ENCODE measurements around the gene KLHL26. TPM values are rescaled to one million over a fixed set of nuclear protein-coding genes. Genes with fewer than 3 reads are reported as not detected.

KLHL26 gene
- total and polyA plus RNA-seq, 2 experiments from 2014 or later = 8.2 to 8.6 TPM

- no peak for TF ChIP-seq CTCF (IDR thresholded peaks at IDR 0.05; ENCODE audit: low read depth, low read length)
- Histone ChIP-seq H3K9me3 (ENCODE audit: low read depth) (no peaks in the 10 kb centered on the region), H3K36me3 (no peaks in the 10 kb centered on the region), H3K27me3 (no peaks in the 10 kb centered on the region), H3K27ac (no peak overlapping the region), H3K4me1 (ENCODE audit: low read depth) (no peaks in the 10 kb centered on the region), H3K4me3 (no peak overlapping the region)
- no peak for DNase-seq (ENCODE audit: low read depth in 1 of 2, low spot score in 1 of 2)
These were observed 19.7 kb downstream of the KLHL26 start for GRCh38 chr19:18656337-18657086.

GRCh38 chr19:18657590-18658365 lies 20.9 kb downstream of the KLHL26 start:
- TF ChIP-seq CTCF (IDR thresholded peaks at IDR 0.05; ENCODE audit: low read depth, low read length) = no peak
- H3K4me1 ChIP-seq (ENCODE audit: low read depth) = no peaks in the 10 kb centered on the region
- peak in 1 of 2 donors; percentile 97 for DNase-seq (ENCODE audit: low read depth in 1 of 2, low spot score in 1 of 2)
- no peaks in the 10 kb centered on the region for H3K27me3 ChIP-seq
- H3K4me3 ChIP-seq = no peak overlapping the region
- no peaks in the 10 kb centered on the region for H3K9me3 ChIP-seq (ENCODE audit: low read depth)
- H3K36me3 ChIP-seq = no peaks in the 10 kb centered on the region
- H3K27ac ChIP-seq = no peak overlapping the region

- DNase-seq (ENCODE audit: low read depth in 1 of 2, low spot score in 1 of 2) = no peak
- Histone ChIP-seq H3K4me3 (no peak overlapping the region), H3K36me3 (no peaks in the 10 kb centered on the region), H3K9me3 (ENCODE audit: low read depth) (no peaks in the 10 kb centered on the region), H3K27ac (no peak overlapping the region), H3K27me3 (no peaks in the 10 kb centered on the region), H3K4me1 (ENCODE audit: low read depth) (no peaks in the 10 kb centered on the region)
- TF ChIP-seq CTCF (IDR thresholded peaks at IDR 0.05; ENCODE audit: low read depth, low read length) = no peak
These were observed 21.6 kb downstream of the KLHL26 start for GRCh38 chr19:18658366-18658855.

GRCh38 chr19:18659281-18660050 lies 22.6 kb downstream of the KLHL26 start:
- Histone ChIP-seq H3K36me3 (no peaks in the 10 kb centered on the region), H3K4me1 (ENCODE audit: low read depth) (no peaks in the 10 kb centered on the region), H3K9me3 (ENCODE audit: low read depth) (no peaks in the 10 kb centered on the region), H3K4me3 (no peak overlapping the region), H3K27me3 (no peaks in the 10 kb centered on the region), H3K27ac (no peak overlapping the region)
- TF ChIP-seq CTCF (IDR thresholded peaks at IDR 0.05; ENCODE audit: low read depth, low read length) = no peak
- DNase-seq (ENCODE audit: low read depth in 1 of 2, low spot score in 1 of 2) = peak in 1 of 2 donors; percentile 45

Data from cardiac muscle cell (in vitro differentiated cells and primary cell).